HCT116 (cell line): ENCODE results near the gene CDC42BPB. TPM values are rescaled to one million over a fixed set of nuclear protein-coding genes. Genes with fewer than 3 reads are reported as not detected.

Experiments used
- ATAC-seq: fragments of 200-7000 bp; cut with Tn5 transposase; 2 replicates; pipeline ENCODE4 v1.9.1; 2020; ENCODE audit warnings: mild to moderate bottlenecking, moderate library complexity
- BruUV-seq: library from RNA; stranded (reverse); fragments of 400-500 nt; replicated peaks from 2 replicates; lab custom pipeline; 2021; lab: Mats Ljungman, UMichigan
- CTCF ChIA-PET: fragments of 300-600 bp; sonication (Branson Sonifier 250); formaldehyde crosslinking; loops from one replicate; lab custom pipeline; 2021; ENCODE audit warnings: antibody characterized with exemption; lab: Charles Lee
- POLR2A ChIA-PET: fragments of 300-600, 350-600 bp; sonication (Branson Sonifier 250); formaldehyde crosslinking; loops from one replicate; lab custom pipeline; 2021; ENCODE audit warnings: antibody characterized with exemption; lab: Charles Lee
- RAD21 ChIA-PET, 2 experiments: fragments of 300-600 bp; sonication (Branson Sonifier 250); formaldehyde crosslinking; loops; one replicate each; lab custom pipeline; 2023; ENCODE audit warnings: low total read pairs in 2 of 2; ENCODE audit not compliant: uncharacterized antibody in 2 of 2, unreplicated experiment in 2 of 2, low non-redundant PET in 1 of 2; lab: Charles Lee
- DNase-seq: peaks from one replicate; pipeline ENCODE4 v3.0.0-alpha.2; 2010; ENCODE audit warnings: low read depth, low spot score
- H2AFZ ChIP-seq: fragments of 200-600 bp; shearing (Covaris generic), sonication (generic); 2 replicates; pipeline ENCODE4 v1.6.1; 2017; ENCODE audit warnings: low read depth, mixed run types, mixed read lengths, antibody characterized with exemption, low read length; ENCODE audit not compliant: poor library complexity, severe bottlenecking
- H3K27ac ChIP-seq: 2 replicates; pipeline ENCODE4 v1.5.1; 2012; ENCODE audit warnings: low read depth, low read length
- H3K27me3 ChIP-seq: fragments of 200-600 bp; sonication (generic); 2 replicates; pipeline ENCODE4 v1.6.1; 2016; ENCODE audit warnings: mixed run types, low read length, mixed read lengths; ENCODE audit not compliant: insufficient read depth
- H3K36me3 ChIP-seq, 2 experiments: fragments of 200-500 bp in 1 of 2; fragments of 200-600 bp in 1 of 2; sonication (Bioruptor generic) in 1 of 2; sonication (generic) in 1 of 2; 2 replicates each; pipeline versions ENCODE4 v1.5.1 to v1.6.1; 2014 to 2016; ENCODE audit warnings: low read length in 2 of 2, inconsistent platforms in 1 of 2, mixed read lengths in 1 of 2, mixed run types in 1 of 2; ENCODE audit not compliant: insufficient read depth in 2 of 2, control insufficient read depth in 1 of 2
- H3K4me1 ChIP-seq, 2 experiments: fragments of 200-600 bp in 1 of 2; sonication (generic) in 1 of 2; 2 replicates each; pipeline versions ENCODE4 v1.5.1 to v1.6.1; 2012 to 2017; ENCODE audit warnings: low read length in 2 of 2, inconsistent platforms in 1 of 2, mild to moderate bottlenecking in 1 of 2, mixed read lengths in 1 of 2, mixed run types in 1 of 2, moderate library complexity in 1 of 2; ENCODE audit not compliant: insufficient read depth in 2 of 2, control insufficient read depth in 1 of 2
- H3K4me2 ChIP-seq: fragments of 200-600 bp; sonication (generic); 2 replicates; pipeline ENCODE4 v1.6.1; 2017; ENCODE audit warnings: mixed run types, low read length, mixed read lengths
- H3K4me3 ChIP-seq, 2 experiments: fragments of 200-600 bp in 1 of 2; sonication (generic) in 1 of 2; replicated peaks in 1 of 2; 2 replicates each; pipeline ENCODE4 v1.5.1; 2011 to 2016; ENCODE audit warnings: low read length in 2 of 2, control low read depth in 1 of 2, low read depth in 1 of 2, mild to moderate bottlenecking in 1 of 2, mixed read lengths in 1 of 2, mixed run types in 1 of 2
- H3K79me2 ChIP-seq: fragments of 200-600 bp; sonication (generic); 2 replicates; pipeline ENCODE4 v1.6.1; 2017; ENCODE audit warnings: mild to moderate bottlenecking, mixed run types, low read length, moderate library complexity, mixed read lengths; ENCODE audit not compliant: insufficient read depth
- H3K9ac ChIP-seq: fragments of 200-600 bp; sonication (generic); 2 replicates; pipeline ENCODE4 v1.6.1; 2016; ENCODE audit warnings: low read length, mixed read lengths
- H3K9me2 ChIP-seq: fragments of 200-600 bp; sonication (generic), shearing (Covaris generic); 2 replicates; pipeline ENCODE4 v1.6.1; 2017; ENCODE audit warnings: mixed run types, mild to moderate bottlenecking, moderate library complexity; ENCODE audit not compliant: insufficient read depth
- H3K9me3 ChIP-seq, 2 experiments: fragments of 200-500 bp in 1 of 2; fragments of 200-600 bp in 1 of 2; sonication (Bioruptor generic) in 1 of 2; sonication (generic) in 1 of 2; 2 replicates each; pipeline ENCODE4 v1.6.1; 2014 to 2017; ENCODE audit warnings: low read length in 2 of 2, mixed read lengths in 2 of 2, inconsistent platforms in 1 of 2, low read depth in 1 of 2, mild to moderate bottlenecking in 1 of 2, mixed run types in 1 of 2, moderate library complexity in 1 of 2; ENCODE audit not compliant: control insufficient read depth in 1 of 2, insufficient read depth in 1 of 2
- H4K20me1 ChIP-seq: fragments of 200-600 bp; sonication (generic), shearing (Covaris generic); 2 replicates; pipeline ENCODE4 v1.6.1; 2017; ENCODE audit warnings: mixed run types, mild to moderate bottlenecking, moderate library complexity; ENCODE audit not compliant: insufficient read depth
- CBX3 ChIP-seq: IDR thresholded peaks from 2 replicates; pipeline ENCODE4 v1.6.1; 2012; ENCODE audit warnings: low read depth
- CEBPB ChIP-seq: IDR thresholded peaks from 2 replicates; pipeline ENCODE4 v1.6.1; 2012; ENCODE audit warnings: low read depth
- ELF1 ChIP-seq: IDR thresholded peaks from 2 replicates; pipeline ENCODE4 v1.6.1; 2012; ENCODE audit warnings: low read depth, borderline replicate concordance
- EZH2 ChIP-seq: fragments of 200-600 bp; sonication (generic); IDR thresholded peaks from 2 replicates; pipeline ENCODE4 v1.6.1; 2017; ENCODE audit warnings: antibody characterized with exemption, mixed run types
- EZH2phosphoT487 ChIP-seq: fragments of 200-600 bp; IDR thresholded peaks from 2 replicates; pipeline ENCODE4 v1.6.1; 2018; ENCODE audit warnings: antibody characterized with exemption, borderline replicate concordance
- FOSL1 ChIP-seq: IDR thresholded peaks from 2 replicates; pipeline ENCODE4 v1.6.1; 2012; ENCODE audit warnings: low read depth
- JUND ChIP-seq: IDR thresholded peaks from 2 replicates; pipeline ENCODE4 v1.6.1; 2012
- POLR2A ChIP-seq: IDR thresholded peaks from 2 replicates; pipeline ENCODE4 v1.7.0; 2011; ENCODE audit warnings: borderline replicate concordance; ENCODE audit not compliant: insufficient read depth, insufficient read length; ENCODE audit errors: extremely low read depth
- REST ChIP-seq: IDR thresholded peaks from 2 replicates; pipeline ENCODE4 v1.6.1; 2012; ENCODE audit warnings: low read depth
- SP1 ChIP-seq: IDR thresholded peaks from 2 replicates; pipeline ENCODE4 v1.6.1; 2012; ENCODE audit warnings: low read depth
- SRF ChIP-seq: IDR thresholded peaks from 2 replicates; pipeline ENCODE4 v1.6.1; 2012; ENCODE audit warnings: low read depth
- YY1 ChIP-seq: IDR thresholded peaks from 2 replicates; pipeline ENCODE4 v1.6.1; 2011; ENCODE audit warnings: low read length, low read depth, moderate library complexity, mild to moderate bottlenecking; ENCODE audit not compliant: insufficient replicate concordance; ENCODE audit errors: extremely low read depth
- ZNF274 ChIP-seq: fragments of 200-500 bp; sonication (Bioruptor generic); IDR thresholded peaks from 2 replicates; pipeline ENCODE4 v1.6.1; 2014; ENCODE audit warnings: mild to moderate bottlenecking, low read depth, low read length, inconsistent platforms
- intact Hi-C: fragments of 100-400 bp; cut with micrococcal nuclease; formaldehyde crosslinking; loops from 2 replicates; pipeline ENCODE4 v1.10.0; 2022
- total RNA-seq: library from RNA; stranded (reverse); gene quantifications from one replicate; pipeline ENCODE4 v1.2.1, GENCODE V29; 2021; ENCODE audit not compliant: unreplicated experiment
- TF ChIP-seq, protein P1 (sequence below): IDR thresholded peaks from 2 replicates; pipeline ENCODE4 v1.6.1; 2012
- TF ChIP-seq, protein P2 (sequence below), 3 experiments: fragments of 200-600 bp in 1 of 3; sonication (generic) in 1 of 3; IDR thresholded peaks in 2 of 3; conservative IDR thresholded peaks in 1 of 3; 2 replicates each; pipeline ENCODE4 v1.5.1; 2012 to 2017; ENCODE audit warnings: low read depth in 2 of 3, low read length in 2 of 3, antibody characterized with exemption in 1 of 3, borderline replicate concordance in 1 of 3, control low read depth in 1 of 3, mild to moderate bottlenecking in 1 of 3, mixed read lengths in 1 of 3, mixed run types in 1 of 3, moderate library complexity in 1 of 3; ENCODE audit not compliant: insufficient read depth in 1 of 3

CDC42BPB gene
- total RNA-seq, 1 experiment from 2014 or later, result 85.6 TPM

- Histone ChIP-seq H3K4me3 (no peak overlapping the region), H3K4me1 (peaks cover 8 to 18% of the 10 kb centered on the region in 2 experiments), H3K27ac (no peak overlapping the region), H3K9me3 (no peaks in the 10 kb centered on the region), H3K4me2 (no peak overlapping the region), H3K27me3 (no peaks in the 10 kb centered on the region), H3K79me2 (peaks cover 9% of the 10 kb centered on the region; the same call in 1 of the 2 replicates), H2AFZ (no peak overlapping the region), H3K9me2 (no peaks in the 10 kb centered on the region)
- ATAC-seq, result no peak
- CTCF ChIA-PET, result no interaction called here
- BruUV-seq, result no TSS peak
- intact Hi-C loops, result no loop called here
- TF ChIP-seq CEBPB, result no peak
- TF ChIP-seq ELF1, result no peak
- TF ChIP-seq, all 23 proteins: peak for 0
- Histone ChIP-seq H3K36me3 (peaks cover 4 to 15% of the 10 kb centered on the region in 2 experiments; a peak in 2 of 4 replicates), H3K9ac (no peak overlapping the region), H4K20me1 (no peaks in the 10 kb centered on the region)
- ChIA-PET POLR2A (no interaction called here), RAD21 (no interaction called here)
- no peak for DNase-seq
Observed at GRCh38 chr14:102998393-102998792, 59.0 kb downstream of the CDC42BPB start.

- no TSS peak for BruUV-seq
- intact Hi-C loops, result no loop called here
- Histone ChIP-seq H3K9me2 (no peaks in the 10 kb centered on the region), H3K36me3 (peaks cover 8 to 10% of the 10 kb centered on the region in 2 experiments; a peak in 3 of 4 replicates), H3K4me2 (no peak overlapping the region), H3K4me1 (peaks cover 11 to 24% of the 10 kb centered on the region in 2 experiments), H3K9me3 (no peaks in the 10 kb centered on the region), H3K27ac (no peak overlapping the region), H3K4me3 (no peak overlapping the region), H3K9ac (no peak overlapping the region), H2AFZ (no peak overlapping the region), H3K27me3 (no peaks in the 10 kb centered on the region), H4K20me1 (no peaks in the 10 kb centered on the region), H3K79me2 (peaks cover 6% of the 10 kb centered on the region; the same call in 1 of the 2 replicates)
- CTCF ChIA-PET, result no interaction called here
- POLR2A ChIA-PET, result no interaction called here
- DNase-seq, result no peak
- no peak for ATAC-seq
- RAD21 ChIA-PET, result no interaction called here
- TF ChIP-seq, protein P1, sequence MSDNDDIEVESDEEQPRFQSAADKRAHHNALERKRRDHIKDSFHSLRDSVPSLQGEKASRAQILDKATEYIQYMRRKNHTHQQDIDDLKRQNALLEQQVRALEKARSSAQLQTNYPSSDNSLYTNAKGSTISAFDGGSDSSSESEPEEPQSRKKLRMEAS, result no peak
- TF ChIP-seq JUND (no peak), SP1 (no peak), REST (no peak), EZH2phosphoT487 (no peak), POLR2A (no peak), CBX3 (no peak), EZH2 (no peak), YY1 (no peak), FOSL1 (no peak), ZNF274 (no peak), SRF (no peak)
- TF ChIP-seq, protein P2, sequence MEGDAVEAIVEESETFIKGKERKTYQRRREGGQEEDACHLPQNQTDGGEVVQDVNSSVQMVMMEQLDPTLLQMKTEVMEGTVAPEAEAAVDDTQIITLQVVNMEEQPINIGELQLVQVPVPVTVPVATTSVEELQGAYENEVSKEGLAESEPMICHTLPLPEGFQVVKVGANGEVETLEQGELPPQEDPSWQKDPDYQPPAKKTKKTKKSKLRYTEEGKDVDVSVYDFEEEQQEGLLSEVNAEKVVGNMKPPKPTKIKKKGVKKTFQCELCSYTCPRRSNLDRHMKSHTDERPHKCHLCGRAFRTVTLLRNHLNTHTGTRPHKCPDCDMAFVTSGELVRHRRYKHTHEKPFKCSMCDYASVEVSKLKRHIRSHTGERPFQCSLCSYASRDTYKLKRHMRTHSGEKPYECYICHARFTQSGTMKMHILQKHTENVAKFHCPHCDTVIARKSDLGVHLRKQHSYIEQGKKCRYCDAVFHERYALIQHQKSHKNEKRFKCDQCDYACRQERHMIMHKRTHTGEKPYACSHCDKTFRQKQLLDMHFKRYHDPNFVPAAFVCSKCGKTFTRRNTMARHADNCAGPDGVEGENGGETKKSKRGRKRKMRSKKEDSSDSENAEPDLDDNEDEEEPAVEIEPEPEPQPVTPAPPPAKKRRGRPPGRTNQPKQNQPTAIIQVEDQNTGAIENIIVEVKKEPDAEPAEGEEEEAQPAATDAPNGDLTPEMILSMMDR (IDR thresholded peaks at IDR 0.05 in 2 of 3, conservative IDR thresholded peaks at IDR 0.05 in 1 of 3; ENCODE audit: borderline replicate concordance in 1 of 3, insufficient read depth in 1 of 3, low read depth in 2 of 3, low read length in 2 of 3), result no peak
Observed at GRCh38 chr14:102996941-102997340, 60.4 kb downstream of the CDC42BPB start.
